Panc1 (cell line): ENCODE data around the gene PTCD2. TPM values are rescaled to one million over a fixed set of nuclear protein-coding genes. Genes with fewer than 3 reads are reported as not detected.

Experiments used
- ATAC-seq: fragments of 200-7000 bp; cut with Tn5 transposase; 2 replicates; pipeline ENCODE4 v1.9.1; 2020; ENCODE audit warnings: mild to moderate bottlenecking, moderate library complexity
- BruUV-seq: library from RNA; stranded (reverse); fragments of 400-500 nt; replicated peaks from 2 replicates; lab custom pipeline; 2021; lab: Mats Ljungman, UMichigan
- CTCF ChIA-PET: fragments of 300-600 bp; sonication (Branson Sonifier 250); formaldehyde crosslinking; loops from one replicate; lab custom pipeline; 2022; ENCODE audit warnings: antibody characterized with exemption; lab: Charles Lee
- POLR2A ChIA-PET: fragments of 300-600 bp; sonication (Branson Sonifier 250); formaldehyde crosslinking; loops from one replicate; lab custom pipeline; 2022; ENCODE audit warnings: antibody characterized with exemption; lab: Charles Lee
- DNase-seq: peaks from one replicate; pipeline ENCODE4 v3.0.0-alpha.2; 2010; ENCODE audit warnings: low read depth, low spot score
- H3K27ac ChIP-seq: 2 replicates; pipeline ENCODE4 v1.5.1; 2011; ENCODE audit warnings: mild to moderate bottlenecking, low read length, inconsistent platforms
- H3K27me3 ChIP-seq: fragments of 200-500 bp; sonication (Bioruptor generic); 2 replicates; pipeline ENCODE4 v1.6.0; 2014; ENCODE audit warnings: low read length, inconsistent platforms; ENCODE audit not compliant: control insufficient read depth, insufficient read depth
- H3K36me3 ChIP-seq: fragments of 200-500 bp; sonication (Bioruptor generic); 2 replicates; pipeline ENCODE4 v1.5.1; 2014; ENCODE audit warnings: inconsistent platforms, mild to moderate bottlenecking, low read length, moderate library complexity; ENCODE audit not compliant: control insufficient read depth, insufficient read depth
- H3K4me1 ChIP-seq: 2 replicates; pipeline ENCODE4 v1.5.1; 2011; ENCODE audit warnings: inconsistent platforms, mild to moderate bottlenecking, low read length, moderate library complexity; ENCODE audit not compliant: control insufficient read depth, insufficient read depth
- H3K4me3 ChIP-seq, 2 experiments: 2 replicates each; pipeline ENCODE4 v1.5.1; 2011 to 2012; ENCODE audit warnings: low read depth in 2 of 2, low read length in 2 of 2, mild to moderate bottlenecking in 2 of 2, inconsistent platforms in 1 of 2, moderate library complexity in 1 of 2
- H3K9me3 ChIP-seq: fragments of 200-500 bp; sonication (Bioruptor generic); 2 replicates; pipeline ENCODE4 v1.5.1; 2014; ENCODE audit warnings: low read depth, mild to moderate bottlenecking, inconsistent platforms, low read length, moderate library complexity; ENCODE audit not compliant: control insufficient read depth, insufficient read depth
- CTCF ChIP-seq: fragments of 450-650 bp; IDR thresholded peaks from 2 replicates; pipeline ENCODE4 v1.5.1; 2017; ENCODE audit warnings: mild to moderate bottlenecking
- POLR2AphosphoS5 ChIP-seq: IDR thresholded peaks from 2 replicates; pipeline ENCODE4 v1.6.1; 2012; ENCODE audit warnings: mild to moderate bottlenecking, low read depth, low read length, moderate library complexity
- REST ChIP-seq, 2 experiments: IDR thresholded peaks; 2 replicates each; pipeline ENCODE4 v1.6.1; 2011 to 2012; ENCODE audit warnings: low read depth in 2 of 2, control low read depth in 1 of 2, low read length in 1 of 2, mild to moderate bottlenecking in 1 of 2, moderate library complexity in 1 of 2; ENCODE audit not compliant: insufficient read depth in 1 of 2
- SIN3A ChIP-seq: IDR thresholded peaks from 2 replicates; pipeline ENCODE4 v1.6.1; 2012; ENCODE audit warnings: low read depth, mild to moderate bottlenecking, low read length, moderate library complexity, borderline replicate concordance; ENCODE audit not compliant: insufficient read depth
- TCF7L2 ChIP-seq: IDR thresholded peaks from 2 replicates; pipeline ENCODE4 v1.6.1; 2011; ENCODE audit warnings: mild to moderate bottlenecking, low read depth, low read length, inconsistent platforms
- in situ Hi-C: cut with HindIII; loops from 2 replicates; pipeline ENCODE4 v1.10.0; 2016; ENCODE audit warnings: low sequenced_read_pairs, low pct_unique_long_range_greater_than_20kb
- intact Hi-C: fragments of 100-400 bp; cut with micrococcal nuclease; formaldehyde crosslinking; loops from one replicate; pipeline ENCODE4 v1.10.0; 2022; ENCODE audit not compliant: unreplicated experiment
- total RNA-seq: library from RNA; stranded (reverse); gene quantifications from one replicate; pipeline ENCODE4 v1.2.1, GENCODE V29; 2021; ENCODE audit not compliant: unreplicated experiment

Gene PTCD2
- total RNA-seq, 1 experiment from 2014 or later, result 13.0 TPM

GRCh38 chr5:72393052-72393451 lies 72.9 kb downstream of the PTCD2 start:
- BruUV-seq, result no TSS peak
- Histone ChIP-seq H3K4me3 (no peak overlapping the region), H3K4me1 (no peaks in the 10 kb centered on the region), H3K27me3 (no peaks in the 10 kb centered on the region), H3K36me3 (no peaks in the 10 kb centered on the region), H3K27ac (no peak overlapping the region), H3K9me3 (no peaks in the 10 kb centered on the region)
- DNase-seq (no peak), ATAC-seq (no peak)
- in situ Hi-C loops, result no loop called here
- ChIA-PET POLR2A (no interaction called here), CTCF (no interaction called here)
- no peak for TF ChIP-seq CTCF
- TF ChIP-seq POLR2AphosphoS5, result no peak
- no peak for TF ChIP-seq SIN3A
- TF ChIP-seq REST (IDR thresholded peaks at IDR 0.05; ENCODE audit: insufficient read depth in 1 of 2, low read depth in 2 of 2, low read length in 1 of 2), result no peak
- no peak for TF ChIP-seq TCF7L2
- intact Hi-C loops, result no loop called here

- no peak for TF ChIP-seq SIN3A
- TF ChIP-seq CTCF, result peak; percentile 72
- TF ChIP-seq REST (IDR thresholded peaks at IDR 0.05; ENCODE audit: insufficient read depth in 1 of 2, low read depth in 2 of 2, low read length in 1 of 2), result no peak
- Histone ChIP-seq H3K4me1 (no peaks in the 10 kb centered on the region), H3K27ac (no peak overlapping the region), H3K9me3 (no peaks in the 10 kb centered on the region), H3K36me3 (no peaks in the 10 kb centered on the region), H3K27me3 (no peaks in the 10 kb centered on the region), H3K4me3 (no peak overlapping the region)
- ATAC-seq (peak; percentile 63; the same call in 1 of the 2 replicates), DNase-seq (peak; percentile 30)
- POLR2A ChIA-PET, result no interaction called here
- intact Hi-C loops (no loop called here), in situ Hi-C loops (no loop called here)
- BruUV-seq, result no TSS peak
- CTCF ChIA-PET, result interaction anchor here (0.6 to 1.0 kb wide), 2 partner anchors 389 to 424 kb away, joined by 3 to 4 read pairs; no protein-coding TSS in a partner anchor
Measured at GRCh38 chr5:72394688-72395087, 74.5 kb downstream of the PTCD2 start.
